ENCODE measurements around the gene RING1.
A peak's percentile ranks its signal among the peaks of the same experiment; 100 is the strongest.

The RING1 gene

GRCh38 chr6:33172688-33173534, 35.4 kb upstream of the RING1 start:
- DNase-seq: no peak

GRCh38 chr6:33173535-33174180, 34.6 kb upstream of the RING1 start:
- no peak for DNase-seq

- no peak for DNase-seq
Measured at GRCh38 chr6:33174784-33175183, 33.5 kb upstream of the RING1 start.

- DNase-seq: no peak
Measured at GRCh38 chr6:33175436-33176069, 32.7 kb upstream of the RING1 start.

- DNase-seq: no peak
Measured at GRCh38 chr6:33176906-33177305, 31.4 kb upstream of the RING1 start.

GRCh38 chr6:33177552-33178446, 30.5 kb upstream of the RING1 start:
- DNase-seq: no peak

GRCh38 chr6:33178755-33179475, 29.4 kb upstream of the RING1 start:
- no peak for DNase-seq

GRCh38 chr6:33181141-33181540, 27.2 kb upstream of the RING1 start:
- no peak for DNase-seq

- DNase-seq: no peak
Measured at GRCh38 chr6:33183071-33183683, 25.1 kb upstream of the RING1 start.

- no peak for DNase-seq
Measured at GRCh38 chr6:33185190-33185589, 23.1 kb upstream of the RING1 start.

- DNase-seq: no peak
Measured at GRCh38 chr6:33185654-33186187, 22.6 kb upstream of the RING1 start.

- no peak for DNase-seq
Measured at GRCh38 chr6:33187809-33188208, 20.5 kb upstream of the RING1 start.

- no peak for DNase-seq
Measured at GRCh38 chr6:33189164-33189563, 19.1 kb upstream of the RING1 start.

GRCh38 chr6:33189625-33190448, 18.5 kb upstream of the RING1 start:
- no peak for DNase-seq

- peak in 2 of 14 donors; percentile 17 to 64 for DNase-seq
Measured at GRCh38 chr6:33190504-33191107, 17.7 kb upstream of the RING1 start.

- DNase-seq: no peak
Measured at GRCh38 chr6:33191383-33192104, 16.8 kb upstream of the RING1 start.

GRCh38 chr6:33192105-33192646, 16.1 kb upstream of the RING1 start, which contains the start of gene COL11A2:
COL11A2 (minus strand) TSS chr6:33192467; CDS start chr6:33192240, 227 bp downstream.
- no peak for DNase-seq

All from C1 segment of cervical spinal cord (tissue), 14 donors.